HG03354 (cell line): ENCODE results near the gene EXOC4.
"Not testable (repeated sequence)": the region's sequence is repeated elsewhere in the genome, so short reads cannot be mapped to it uniquely, and the experiment has no call there.

Experiments
- ATAC-seq: cut with Tn5 transposase; IDR thresholded peaks from one replicate; pipeline ENCODE4 v1.9.1; 2021; ENCODE audit warnings: mild to moderate bottlenecking; ENCODE audit not compliant: unreplicated experiment, poor library complexity, severe bottlenecking

EXOC4 gene

DNA sequence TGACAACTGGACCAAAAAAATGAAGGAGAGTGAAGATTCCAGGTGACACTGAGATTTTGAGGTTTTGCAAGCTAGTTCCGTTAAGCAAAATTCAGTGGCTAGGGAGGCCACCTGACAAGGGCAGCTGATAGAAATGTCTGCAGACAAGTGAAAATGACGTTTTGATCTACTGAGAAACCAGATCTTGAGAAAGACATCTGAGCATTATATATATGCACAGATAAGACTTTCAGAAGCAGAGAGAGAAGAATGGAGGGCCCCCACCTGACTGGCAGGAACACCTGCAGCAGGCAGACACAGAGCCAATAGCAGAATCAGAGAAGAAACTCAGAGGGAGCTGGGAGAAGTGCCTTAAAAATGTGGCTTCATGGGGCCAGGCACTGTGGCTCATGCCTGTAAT is 798.1 kb downstream of the EXOC4 start:
- ATAC-seq, result peak; percentile 65

DNA sequence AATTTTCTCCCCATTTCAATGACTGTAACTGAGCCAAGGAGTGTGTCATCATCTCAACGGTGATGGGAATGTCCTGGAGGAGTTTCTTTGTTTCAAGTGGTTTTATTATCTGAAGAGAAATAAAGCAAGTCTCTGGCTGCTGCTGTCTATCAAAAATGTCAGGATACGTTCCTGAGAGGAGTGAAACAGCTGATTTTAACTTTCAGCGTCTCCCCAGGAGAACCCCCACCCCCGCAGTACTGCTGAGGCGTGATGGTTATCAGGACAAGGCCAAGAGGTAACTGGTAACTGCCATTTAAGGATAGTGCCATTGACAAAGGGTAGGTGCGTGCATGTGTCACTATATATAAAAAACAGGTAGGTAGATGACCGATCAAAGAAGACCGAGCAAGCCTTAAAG is 803.9 kb downstream of the EXOC4 start:
- ATAC-seq, result no peak

DNA sequence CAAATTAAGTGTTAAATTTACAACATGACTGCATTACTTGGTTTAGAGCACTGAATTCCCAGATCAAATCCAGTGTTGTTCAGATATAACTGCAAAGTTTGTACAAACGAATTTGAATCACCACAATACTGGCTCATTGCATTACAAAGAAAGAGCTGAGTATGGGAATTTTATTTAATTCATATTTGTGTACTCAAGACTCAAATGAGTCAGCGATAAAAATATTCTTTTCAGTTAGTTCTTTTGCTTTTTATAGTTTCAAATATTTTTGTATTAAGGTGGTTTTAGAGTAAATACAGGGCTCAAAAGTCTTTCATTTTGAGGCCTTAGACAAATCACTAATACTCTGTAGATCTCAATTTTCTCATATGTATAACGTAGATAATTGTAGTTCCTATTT is 805.6 kb downstream of the EXOC4 start:
- no peak for ATAC-seq

GRCh38 chr7:134058980-134059379 is 806.1 kb downstream of the EXOC4 start:
- no peak for ATAC-seq

DNA sequence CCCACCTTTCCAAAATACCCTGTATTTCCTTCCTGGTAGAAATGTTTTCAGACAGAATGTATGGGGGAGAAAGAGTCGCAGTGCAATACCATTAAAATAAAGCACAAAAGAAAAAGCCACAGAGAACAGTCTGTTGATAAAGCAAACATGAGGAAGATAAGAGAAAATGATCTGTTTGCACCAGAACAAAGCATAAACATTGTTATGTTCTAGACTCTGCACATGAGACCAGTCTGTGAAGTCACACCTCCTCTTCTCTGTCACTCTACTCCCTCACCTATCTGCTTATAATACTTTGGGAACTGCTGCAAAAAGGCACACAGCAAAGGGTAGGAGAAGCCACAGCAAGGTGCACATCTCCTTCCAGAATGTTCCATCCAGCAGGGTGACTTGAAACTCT is 807.0 kb downstream of the EXOC4 start:
- no peak for ATAC-seq

DNA sequence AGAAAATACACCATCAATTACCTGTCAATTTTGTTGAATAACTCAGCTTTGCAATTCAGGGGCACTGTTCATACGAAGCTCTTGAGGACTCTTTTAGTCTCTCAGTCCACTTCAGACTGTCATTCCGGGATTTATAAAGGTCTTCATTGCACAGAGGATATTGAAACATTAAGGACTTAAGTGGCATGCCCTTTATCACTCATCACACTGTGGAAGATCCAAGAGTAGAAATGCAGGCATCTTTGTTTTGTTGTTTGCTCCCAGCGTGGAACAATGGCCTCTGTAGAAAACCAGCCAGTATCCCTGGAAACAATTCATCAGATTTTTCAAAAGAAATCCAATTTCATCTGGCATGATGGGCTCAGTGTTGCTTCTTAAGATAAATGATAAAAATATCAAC is 808.0 kb downstream of the EXOC4 start:
- ATAC-seq, result no peak

DNA sequence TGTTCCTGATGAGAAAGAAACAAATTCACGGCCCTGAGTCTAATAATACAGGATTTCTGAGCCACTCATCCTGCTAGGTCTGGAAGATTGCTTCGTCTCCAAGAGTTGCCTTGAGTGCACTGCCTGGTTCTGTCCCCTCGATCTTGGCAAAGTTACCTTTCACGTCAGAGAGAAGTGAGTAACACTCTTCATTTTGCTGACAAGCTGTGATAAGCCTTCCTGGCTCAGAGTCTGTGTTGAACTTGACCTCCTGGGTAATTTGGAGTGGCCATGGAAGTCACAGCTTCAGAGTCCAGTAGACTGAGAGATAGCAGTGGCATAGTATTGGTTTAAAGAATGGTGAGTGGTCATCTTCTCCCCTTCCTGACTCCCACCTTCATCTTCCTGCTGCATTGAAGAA is 809.6 kb downstream of the EXOC4 start:
- ATAC-seq, result no peak

DNA sequence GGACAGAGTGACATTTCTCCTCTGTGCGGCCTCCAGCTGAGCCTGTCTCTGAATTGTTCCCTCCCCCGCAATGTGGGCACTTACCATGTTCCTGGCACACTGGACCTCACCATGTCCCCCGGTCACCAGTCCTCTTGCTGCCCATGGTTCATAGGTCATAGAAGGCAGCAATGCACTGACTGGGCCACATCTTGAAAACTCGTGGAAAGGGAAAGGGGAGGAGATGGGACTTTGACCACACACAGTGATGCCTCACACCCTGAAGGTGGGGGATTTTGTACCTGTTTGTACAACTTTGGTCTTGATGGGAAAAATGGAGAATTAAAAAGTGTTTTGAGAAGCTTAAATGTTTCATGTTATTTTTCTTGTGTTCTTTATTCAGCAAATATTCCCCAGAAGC is 812.5 kb downstream of the EXOC4 start:
- no peak for ATAC-seq

DNA sequence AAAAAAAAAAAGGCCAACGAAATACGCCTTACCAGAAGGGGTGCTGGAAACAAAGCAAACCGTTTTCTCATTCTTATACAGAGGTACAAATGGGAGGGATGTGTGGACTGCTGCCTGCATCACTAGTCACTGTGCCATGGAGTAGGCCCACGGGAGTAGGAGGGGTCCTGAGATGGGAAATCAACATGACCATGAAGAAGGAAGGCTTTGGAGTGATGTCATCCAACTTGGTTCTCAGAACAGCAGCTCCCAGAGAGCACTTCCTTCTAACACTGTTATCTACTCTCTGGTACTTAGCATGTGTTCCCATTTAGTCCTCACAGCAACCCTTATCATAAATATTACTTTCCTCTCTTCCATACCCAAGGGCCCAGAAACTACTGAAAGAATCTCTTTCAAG is 814.3 kb downstream of the EXOC4 start:
- ATAC-seq, result no peak

DNA sequence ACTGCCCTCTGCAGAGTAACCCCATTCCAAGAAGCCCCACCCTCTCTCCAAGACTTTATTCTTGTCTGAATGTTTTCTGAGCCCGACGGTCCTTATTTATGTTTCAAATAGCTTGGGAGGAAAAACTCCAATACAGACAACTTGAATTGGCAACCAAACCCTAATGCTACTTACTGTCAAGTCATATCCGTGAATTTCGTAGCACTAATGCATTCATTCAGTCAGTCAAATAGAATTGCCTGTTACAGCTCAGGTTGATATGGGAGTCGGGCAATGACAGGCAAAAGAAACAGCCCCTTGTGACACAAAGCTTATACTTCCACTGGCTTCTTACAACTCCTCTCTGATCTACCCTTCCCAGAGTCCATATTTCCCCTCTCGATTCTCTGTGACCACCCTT is 815.8 kb downstream of the EXOC4 start:
- no peak for ATAC-seq

GRCh38 chr7:134069187-134069586 is 816.3 kb downstream of the EXOC4 start:
- no peak for ATAC-seq

DNA sequence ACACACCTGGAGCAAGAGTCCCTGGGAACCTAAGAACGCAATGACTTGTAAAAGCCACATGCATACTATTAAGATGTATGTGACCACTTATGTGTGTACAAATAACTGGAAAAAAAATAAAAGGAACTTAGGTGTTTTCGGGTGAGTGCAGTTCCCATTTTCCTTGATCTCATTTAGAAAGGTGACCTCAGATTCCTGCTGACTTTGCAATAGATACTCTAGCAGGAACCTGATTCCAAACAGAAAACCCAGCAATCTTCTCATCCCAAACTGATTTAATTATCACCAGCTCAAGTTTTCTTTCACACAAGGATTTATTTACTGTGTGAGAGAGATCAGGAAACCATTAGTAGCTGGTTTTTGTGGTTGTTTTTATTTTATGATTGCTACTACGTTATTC is 817.8 kb downstream of the EXOC4 start:
- ATAC-seq, result no peak

DNA sequence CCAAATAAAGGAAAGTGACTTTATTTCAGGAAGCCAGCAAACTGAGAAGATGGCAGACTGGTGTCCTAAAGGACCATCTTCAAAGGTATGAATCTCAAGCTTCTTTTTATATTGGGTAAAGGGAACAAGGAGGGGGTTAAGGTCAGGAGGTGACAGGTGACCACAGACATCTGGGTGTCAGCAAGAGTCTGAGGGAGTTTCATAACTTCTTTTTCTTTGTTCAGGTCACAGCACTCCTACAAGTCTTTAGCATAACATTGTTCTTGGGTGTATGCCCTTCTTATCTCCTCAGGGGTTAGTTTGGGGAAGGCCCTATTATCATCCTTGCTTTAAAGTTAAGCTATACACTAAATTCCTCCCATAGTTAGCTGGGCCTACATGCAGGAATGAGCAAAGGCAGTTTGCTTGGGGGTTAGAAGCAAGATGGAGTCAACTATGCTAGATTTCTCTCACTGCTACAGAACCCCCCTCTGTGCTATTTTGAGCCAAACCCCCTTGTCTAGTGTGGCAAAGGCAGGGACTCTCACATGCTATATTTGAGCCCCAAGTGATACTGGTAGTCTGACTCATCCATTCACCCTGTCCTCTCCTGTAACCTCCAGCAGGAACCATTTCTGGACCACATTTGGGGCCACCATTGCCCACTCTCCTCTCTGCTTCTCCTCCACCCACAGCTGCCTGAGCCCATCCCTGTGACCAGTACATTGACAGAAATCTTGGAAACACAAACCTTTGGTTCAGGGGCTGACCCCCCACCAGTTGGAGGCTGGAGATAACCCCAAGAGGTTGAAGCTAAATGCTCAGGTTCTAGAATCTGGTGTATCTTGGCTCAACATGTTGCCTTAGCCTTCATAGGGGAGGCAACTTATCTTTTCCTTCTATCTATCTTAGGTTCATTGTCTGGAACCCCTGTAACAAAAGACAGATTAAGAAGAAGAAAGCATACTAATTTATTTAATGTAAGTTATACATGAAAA is 818.8 kb downstream of the EXOC4 start:
- ATAC-seq, result peak; percentile 88

- ATAC-seq, result no peak
Observed at GRCh38 chr7:134073276-134073675, 820.4 kb downstream of the EXOC4 start.

GRCh38 chr7:134075799-134076198 is 822.9 kb downstream of the EXOC4 start:
- ATAC-seq, result no peak

DNA sequence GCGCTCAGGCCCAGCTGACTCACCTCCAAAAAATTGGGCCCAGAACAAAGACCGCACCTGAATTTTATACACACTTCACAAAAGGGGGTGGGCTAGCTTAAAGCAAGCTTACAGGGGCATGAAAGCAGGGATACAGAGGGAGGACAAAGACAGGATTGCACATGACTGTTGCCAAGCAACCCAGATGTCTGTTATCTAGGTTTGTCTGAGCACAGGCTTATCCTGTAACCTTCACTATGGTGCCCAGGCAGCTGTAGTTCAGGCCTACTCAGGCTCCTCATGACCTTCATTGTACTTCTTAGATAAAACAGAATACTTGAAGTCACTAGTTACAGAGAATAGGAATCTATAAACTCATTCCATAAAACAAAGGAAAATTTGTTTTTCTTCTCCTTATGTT is 824.7 kb downstream of the EXOC4 start:
- ATAC-seq, result not testable (repeated sequence)

- ATAC-seq, result no peak
Observed at GRCh38 chr7:134078991-134079390, 826.1 kb downstream of the EXOC4 start.

DNA sequence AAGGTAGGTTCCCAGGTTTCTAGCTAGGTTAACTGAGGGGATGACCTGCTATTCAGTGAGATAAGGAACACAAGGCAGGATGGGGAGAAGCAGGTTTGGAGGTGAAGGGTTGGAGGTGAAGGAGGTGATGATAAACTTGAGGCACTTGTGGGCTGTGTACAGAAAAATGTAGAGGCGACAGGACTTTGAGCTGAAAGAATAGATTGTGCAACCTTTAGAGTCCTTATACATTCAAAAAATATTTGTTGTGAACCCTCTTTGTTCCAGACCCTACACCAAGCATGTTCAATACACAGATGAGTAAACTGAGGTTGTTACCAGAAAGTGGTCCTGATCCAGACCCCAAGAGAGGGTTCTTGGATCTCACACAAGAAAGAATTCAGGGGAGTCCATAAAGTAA is 828.8 kb downstream of the EXOC4 start:
- no peak for ATAC-seq

DNA sequence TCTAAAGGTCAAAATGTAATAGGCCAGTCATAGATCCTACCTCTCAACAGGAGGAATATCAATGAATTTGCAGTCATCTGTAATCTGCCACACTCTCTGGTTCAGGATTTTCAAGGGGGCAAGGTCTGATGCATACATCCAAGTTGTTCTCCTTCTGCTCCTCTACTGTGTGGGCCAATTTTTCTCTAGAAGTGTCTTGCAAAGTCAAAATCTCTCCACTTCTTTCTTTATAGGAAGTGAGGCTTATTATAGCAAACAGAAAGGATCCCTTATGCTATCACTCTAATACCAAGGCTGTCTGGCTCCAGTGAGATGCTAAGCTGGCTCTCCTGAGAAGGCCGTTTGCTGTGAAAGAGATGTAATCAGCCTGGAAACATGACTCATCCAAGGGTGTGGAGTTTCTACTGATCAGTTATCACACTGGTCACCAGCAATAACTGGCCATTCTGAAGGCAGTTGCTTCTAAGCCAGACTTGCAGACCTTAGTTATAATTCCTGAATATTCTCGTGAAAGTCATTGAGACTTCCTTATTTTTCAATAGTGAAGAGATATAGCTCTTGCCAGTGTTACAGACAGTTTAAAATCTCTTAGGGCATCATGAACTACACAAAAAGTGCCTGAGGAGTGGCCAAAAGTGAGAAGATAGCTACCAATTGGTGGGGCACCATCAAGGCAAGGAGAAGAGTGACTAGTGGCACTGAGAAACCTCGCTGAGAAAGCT is 831.0 kb downstream of the EXOC4 start:
- no peak for ATAC-seq

DNA sequence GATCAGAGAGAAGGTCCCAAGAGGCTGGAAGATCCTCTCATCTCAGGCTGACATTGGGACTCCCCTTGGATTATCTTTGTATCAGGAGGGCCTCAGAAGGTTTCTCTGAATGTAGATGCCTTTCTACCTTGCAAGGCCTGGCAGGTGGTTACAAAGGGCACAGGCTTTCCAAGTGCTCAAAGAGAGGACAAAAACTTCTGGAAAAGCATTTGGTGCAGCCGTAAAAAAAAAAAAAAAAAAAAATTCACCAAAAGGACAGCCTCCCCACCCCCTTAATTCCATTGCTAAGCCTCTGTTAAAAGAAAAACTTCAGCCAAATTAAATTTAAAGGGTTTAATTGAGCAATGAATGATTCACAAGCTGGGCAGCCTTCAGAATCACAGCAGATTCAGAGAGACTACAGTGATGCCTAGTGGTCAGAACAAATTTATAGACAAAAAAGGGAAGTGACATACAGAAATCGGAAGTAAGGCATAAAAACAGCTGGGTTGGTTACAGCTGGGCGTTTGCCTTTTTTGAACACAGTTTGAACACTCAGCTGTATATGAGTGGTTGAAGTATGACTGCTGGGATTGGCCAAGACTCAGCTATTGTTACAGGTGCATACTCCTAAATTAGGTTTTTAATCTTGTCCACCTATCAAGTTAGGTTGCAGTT is 831.7 kb downstream of the EXOC4 start:
- peak; percentile 80 for ATAC-seq

DNA sequence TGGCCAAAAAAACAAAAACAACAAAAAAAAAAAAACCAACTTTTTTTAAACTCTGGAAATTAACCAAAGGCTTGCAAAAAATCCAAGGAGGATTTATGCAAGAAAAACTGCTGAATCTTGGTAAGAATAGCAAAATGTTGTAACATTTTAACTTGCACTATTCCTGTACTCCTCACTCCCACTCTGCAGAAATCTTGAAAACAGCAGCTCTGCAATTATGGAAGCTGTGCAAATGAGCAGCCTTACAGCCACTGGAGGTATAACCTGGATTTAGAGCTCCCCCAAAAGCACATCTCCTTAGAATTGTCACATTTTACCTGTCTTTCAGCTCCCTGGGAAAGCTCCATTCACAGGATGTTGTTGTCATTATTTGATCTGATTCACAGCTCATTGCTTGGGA is 832.4 kb downstream of the EXOC4 start:
- ATAC-seq, result no peak
